ENCODE data around the gene PPP1R3E.

PPP1R3E gene

DNA sequence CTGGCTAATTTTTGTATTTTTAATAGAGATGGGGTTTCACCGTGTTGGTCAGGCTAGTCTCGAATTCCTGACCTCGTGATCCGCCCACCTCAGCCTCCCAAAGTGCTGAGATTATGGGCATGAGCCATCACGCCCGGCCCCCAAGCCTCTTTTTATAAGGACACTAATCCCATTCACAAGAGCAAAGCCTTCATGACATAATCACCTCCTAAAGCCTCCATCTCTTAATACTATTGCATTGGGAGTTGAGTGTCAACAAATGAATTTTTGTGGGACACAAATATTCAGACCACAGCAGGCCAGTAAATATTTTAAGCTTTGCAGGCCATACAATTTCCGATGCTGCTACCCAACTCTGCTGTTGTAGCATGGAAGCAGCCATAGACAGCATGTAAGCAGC is 54.1 kb downstream of the PPP1R3E start:
- DNase-seq (ENCODE audit: low read depth): no peak
